Glutamatergic neuron (in vitro differentiated cells): ENCODE data around the gene HOXA9. TPM values are rescaled to one million over a fixed set of nuclear protein-coding genes. Genes with fewer than 3 reads are reported as not detected.

Experiments
- DNase-seq: peaks from one replicate; pipeline ENCODE4 v3.0.0; 2022
- H3K27ac Mint-ChIP-seq: one replicate; pipeline ENCODE4 v1.8.0; 2020; ENCODE audit warnings: mild to moderate bottlenecking, mixed read lengths, inconsistent platforms; ENCODE audit not compliant: unreplicated experiment
- H3K27me3 Mint-ChIP-seq: one replicate; pipeline ENCODE4 v1.8.0; 2020; ENCODE audit warnings: mild to moderate bottlenecking, moderate library complexity, mixed read lengths, inconsistent platforms; ENCODE audit not compliant: unreplicated experiment
- H3K36me3 Mint-ChIP-seq: one replicate; pipeline ENCODE4 v1.8.0; 2020; ENCODE audit warnings: mild to moderate bottlenecking, mixed read lengths, inconsistent platforms; ENCODE audit not compliant: unreplicated experiment
- H3K4me1 Mint-ChIP-seq: one replicate; pipeline ENCODE4 v1.8.0; 2020; ENCODE audit warnings: mild to moderate bottlenecking, low read depth, mixed read lengths, inconsistent platforms; ENCODE audit not compliant: unreplicated experiment
- H3K4me3 Mint-ChIP-seq: one replicate; pipeline ENCODE4 v1.8.0; 2020; ENCODE audit warnings: mild to moderate bottlenecking, mixed read lengths, inconsistent platforms; ENCODE audit not compliant: unreplicated experiment
- H3K9me3 Mint-ChIP-seq: one replicate; pipeline ENCODE4 v1.8.0; 2020; ENCODE audit warnings: mild to moderate bottlenecking, moderate library complexity, mixed read lengths, inconsistent platforms; ENCODE audit not compliant: unreplicated experiment
- CTCF ChIP-seq: fragments of 200-600 bp; sonication (generic); IDR thresholded peaks from one replicate; pipeline ENCODE4 v1.5.0; 2021; ENCODE audit not compliant: partially characterized antibody, unreplicated experiment
- long read RNA-seq: library from polyadenylated mRNA; unstranded; transcript quantifications from one replicate; pipeline ENCODE4 v2.0.0, GENCODE V29; 2020; ENCODE audit not compliant: unreplicated experiment
- total RNA-seq: library from RNA; stranded (reverse); fragmentation: NEBNext Ultra II Directional; extraction: Animal tissue kit (Norgen Biotek cat#: 25700); gene quantifications from one replicate; pipeline ENCODE4 v1.2.1, GENCODE V29; 2021; ENCODE audit not compliant: unreplicated experiment

HOXA9 gene
- not detected for total RNA-seq
- long read RNA-seq, result 0 reads

- H3K4me3 Mint-ChIP-seq, result peak within 1 kb of the TSS; percentile 34
- peak; percentile 11 for DNase-seq
- H3K27ac Mint-ChIP-seq, result no peak within 1 kb of the TSS
- no peaks in the 10 kb centered on the region for H3K36me3 Mint-ChIP-seq
- H3K4me1 Mint-ChIP-seq, result peaks cover 2% of the 10 kb centered on the region
- TF ChIP-seq CTCF, result no peak
- H3K9me3 Mint-ChIP-seq, result peaks cover 16% of the 10 kb centered on the region
- H3K27me3 Mint-ChIP-seq, result peaks cover 43% of the 10 kb centered on the region
Measured at GRCh38 chr7:27165089-27165995, at the start of gene HOXA9. Gene HOXA9 (minus strand): TSS chr7:27165537. CDS start chr7:27165457, 80 bp downstream.

- no peak for TF ChIP-seq CTCF
- H3K9me3 Mint-ChIP-seq, result no peaks in the 10 kb centered on the region
- no peak for DNase-seq
- peaks cover 32% of the 10 kb centered on the region for H3K27me3 Mint-ChIP-seq
- H3K4me3 Mint-ChIP-seq, result no peak overlapping the region
- H3K4me1 Mint-ChIP-seq, result no peaks in the 10 kb centered on the region
- H3K36me3 Mint-ChIP-seq, result no peaks in the 10 kb centered on the region
- no peak overlapping the region for H3K27ac Mint-ChIP-seq
Measured at GRCh38 chr7:27214239-27214950, 49.1 kb upstream of the HOXA9 start.

GRCh38 chr7:27213433-27214238, 48.3 kb upstream of the HOXA9 start:
- DNase-seq, result no peak
- no peaks in the 10 kb centered on the region for H3K4me1 Mint-ChIP-seq
- no peaks in the 10 kb centered on the region for H3K36me3 Mint-ChIP-seq
- TF ChIP-seq CTCF, result no peak
- H3K4me3 Mint-ChIP-seq, result no peak overlapping the region
- no peak overlapping the region for H3K27ac Mint-ChIP-seq
- no peaks in the 10 kb centered on the region for H3K9me3 Mint-ChIP-seq
- peaks cover 32% of the 10 kb centered on the region for H3K27me3 Mint-ChIP-seq

GRCh38 chr7:27212497-27213432, 47.4 kb upstream of the HOXA9 start:
- no peak for DNase-seq
- H3K27me3 Mint-ChIP-seq, result peaks cover 35% of the 10 kb centered on the region
- H3K27ac Mint-ChIP-seq, result no peak overlapping the region
- no peaks in the 10 kb centered on the region for H3K36me3 Mint-ChIP-seq
- TF ChIP-seq CTCF, result no peak
- H3K9me3 Mint-ChIP-seq, result no peaks in the 10 kb centered on the region
- no peaks in the 10 kb centered on the region for H3K4me1 Mint-ChIP-seq
- no peak overlapping the region for H3K4me3 Mint-ChIP-seq
